Liver (tissue), 9 donors: ENCODE measurements around the gene LYRM9. TPM values are rescaled to one million over a fixed set of nuclear protein-coding genes. Genes with fewer than 3 reads are reported as not detected.
A peak's percentile ranks its signal among the peaks of the same experiment; 100 is the strongest.

Experiments used
- DNase-seq: peaks from one replicate; pipeline ENCODE4 v3.0.0-alpha.2; 2017; ENCODE audit warnings: low spot score
- H3K27ac ChIP-seq, 2 donors: one replicate each; pipeline ENCODE4 v1.7.0; 2013; ENCODE audit warnings: inconsistent platforms in 2 of 2, low read length in 2 of 2, control low read depth in 1 of 2, low read depth in 1 of 2, mild to moderate bottlenecking in 1 of 2
- H3K27me3 ChIP-seq, 4 donors: one replicate each; pipeline versions ENCODE4 v1.6.1 to v1.7.0; 2013; ENCODE audit warnings: low read length in 3 of 4, inconsistent platforms in 1 of 4, mild to moderate bottlenecking in 1 of 4, moderate library complexity in 1 of 4; ENCODE audit not compliant: control insufficient read depth in 4 of 4, insufficient read depth in 4 of 4
- H3K36me3 ChIP-seq, 4 donors: one replicate each; pipeline versions ENCODE4 v1.6.1 to v1.7.0; 2013; ENCODE audit warnings: low read length in 3 of 4, mild to moderate bottlenecking in 3 of 4, low read depth in 1 of 4, moderate library complexity in 1 of 4; ENCODE audit not compliant: control insufficient read depth in 4 of 4, insufficient read depth in 3 of 4
- H3K4me1 ChIP-seq, 4 donors: one replicate each; pipeline versions ENCODE4 v1.6.1 to v1.7.0; 2013; ENCODE audit warnings: low read length in 3 of 4, mild to moderate bottlenecking in 3 of 4, moderate library complexity in 1 of 4; ENCODE audit not compliant: control insufficient read depth in 4 of 4, insufficient read depth in 4 of 4
- H3K4me3 ChIP-seq, 3 donors: one replicate each; pipeline versions ENCODE4 v1.6.1 to v1.7.0; 2013; ENCODE audit warnings: low read length in 3 of 3, control low read depth in 1 of 3, low read depth in 1 of 3, mild to moderate bottlenecking in 1 of 3
- H3K9ac ChIP-seq, 2 donors: one replicate each; pipeline ENCODE4 v1.7.0; 2013; ENCODE audit warnings: low read length in 2 of 2, mild to moderate bottlenecking in 2 of 2, moderate library complexity in 2 of 2, control low read depth in 1 of 2, low read depth in 1 of 2
- H3K9me3 ChIP-seq, 4 donors: one replicate each; pipeline versions ENCODE4 v1.6.1 to v1.7.0; 2013; ENCODE audit warnings: low read length in 3 of 4; ENCODE audit not compliant: control insufficient read depth in 4 of 4
- CTCF ChIP-seq: fragments of 150-350 bp; IDR thresholded peaks from 2 replicates; pipeline ENCODE4 v1.5.1; 2017; ENCODE audit warnings: improper control_type of control experiment, low read depth, low read length; ENCODE audit not compliant: missing input control
- EGR1 ChIP-seq, 2 donors: IDR thresholded peaks; 2 replicates each; pipeline ENCODE4 v1.6.1; 2016 to 2018; ENCODE audit warnings: antibody characterized with exemption in 2 of 2, low read depth in 2 of 2
- FOXA1 ChIP-seq: IDR thresholded peaks from 2 replicates; pipeline ENCODE4 v1.6.1; 2016; ENCODE audit warnings: antibody characterized with exemption
- FOXA2 ChIP-seq: IDR thresholded peaks from 2 replicates; pipeline ENCODE4 v1.6.1; 2016; ENCODE audit warnings: antibody characterized with exemption
- GABPA ChIP-seq, 2 donors: IDR thresholded peaks in 1 of 2; conservative IDR thresholded peaks in 1 of 2; 2 replicates each; pipeline ENCODE4 v1.6.1; 2016; ENCODE audit warnings: antibody characterized with exemption in 2 of 2, mild to moderate bottlenecking in 1 of 2, moderate library complexity in 1 of 2
- HNF4A ChIP-seq, 2 donors: conservative IDR thresholded peaks; 2 replicates each; pipeline ENCODE4 v1.6.1; 2016; ENCODE audit warnings: antibody characterized with exemption in 2 of 2, mild to moderate bottlenecking in 2 of 2
- HNF4G ChIP-seq: IDR thresholded peaks from 2 replicates; pipeline ENCODE4 v1.6.1; 2016; ENCODE audit warnings: antibody characterized with exemption
- JUND ChIP-seq, 2 donors: IDR thresholded peaks; 2 replicates each; pipeline ENCODE4 v1.6.1; 2016; ENCODE audit warnings: antibody characterized with exemption in 2 of 2
- MAX ChIP-seq: IDR thresholded peaks from 2 replicates; pipeline ENCODE4 v1.6.1; 2016; ENCODE audit warnings: antibody characterized with exemption
- NR2F2 ChIP-seq: IDR thresholded peaks from 2 replicates; pipeline ENCODE4 v1.6.1; 2016; ENCODE audit warnings: antibody characterized with exemption
- RAD21 ChIP-seq, 2 donors: IDR thresholded peaks; 2 replicates each; pipeline ENCODE4 v1.6.1; 2016; ENCODE audit warnings: antibody characterized with exemption in 2 of 2, mild to moderate bottlenecking in 2 of 2
- REST ChIP-seq: IDR thresholded peaks from 2 replicates; pipeline ENCODE4 v1.6.1; 2016; ENCODE audit warnings: antibody characterized with exemption, mild to moderate bottlenecking
- RXRA ChIP-seq, 2 donors: IDR thresholded peaks; 2 replicates each; pipeline ENCODE4 v1.6.1; 2017 to 2018; ENCODE audit warnings: antibody characterized with exemption in 2 of 2, mild to moderate bottlenecking in 1 of 2
- SP1 ChIP-seq: IDR thresholded peaks from 2 replicates; pipeline ENCODE4 v1.6.1; 2018; ENCODE audit warnings: antibody characterized with exemption, mild to moderate bottlenecking
- TAF1 ChIP-seq: conservative IDR thresholded peaks from 2 replicates; pipeline ENCODE4 v1.6.1; 2016; ENCODE audit warnings: antibody characterized with exemption, mild to moderate bottlenecking
- YY1 ChIP-seq: IDR thresholded peaks from 2 replicates; pipeline ENCODE4 v1.6.1; 2016; ENCODE audit warnings: antibody characterized with exemption, mild to moderate bottlenecking
- ZBTB33 ChIP-seq: IDR thresholded peaks from 2 replicates; pipeline ENCODE4 v1.6.1; 2016; ENCODE audit warnings: antibody characterized with exemption
- WGBS: extraction: QIAGEN DNeasy Blood & Tissue Kit; methylation state at CpG from one replicate; pipeline ENCODE4 v1.1.7; 2013; 5-methylcytosine and 5-hydroxymethylcytosine counted together
- polyA plus RNA-seq, 2 donors: library from polyadenylated mRNA; stranded (reverse) in 1 of 2; unstranded in 1 of 2; fragments of 200-250 nt in 1 of 2; fragments of >200 nt in 1 of 2; fragmentation: Nextera tagmentation in 1 of 2; extraction: Ambion mirVana in 1 of 2; gene quantifications; one replicate each; pipeline versions ENCODE4 v1.2.1 to v1.2.3, GENCODE V29; 2013 to 2015
- total RNA-seq, 2 donors: library from RNA; depleted of rRNA; stranded (reverse); fragments of >200 nt; gene quantifications; one replicate each; pipeline ENCODE4 v1.2.3, GENCODE V29; 2014
- donor health status: healthy.
- donor health status: healthy.
- donor health status: healthy.
- donor health status: healthy.
- donor health status: healthy.

Gene LYRM9
- total and polyA plus RNA-seq, 4 donors = 3.8 to 4.4 (median 4.1) TPM

GRCh38 chr17:27888945-27889344, 4.2 kb downstream of the LYRM9 start:
- Histone ChIP-seq H3K27ac (no peak overlapping the region), H3K4me3 (no peak overlapping the region), H3K9me3 (no peaks in the 10 kb centered on the region), H3K4me1 (peaks cover 0 to 15% (median 5%) of the 10 kb centered on the region in 4 donors), H3K27me3 (no peaks in the 10 kb centered on the region), H3K9ac (no peak overlapping the region), H3K36me3 (no peaks in the 10 kb centered on the region)
- 82% methylated on average over 7 of the region's 7 CpGs for WGBS
- DNase-seq = no peak
- TF ChIP-seq NR2F2 = peak; percentile 21
- peak; percentile 15 for TF ChIP-seq SP1
- no peak for TF ChIP-seq ZBTB33
- no peak for TF ChIP-seq YY1
- TF ChIP-seq RAD21 (IDR thresholded peaks at IDR 0.05) = no peak
- no peak for TF ChIP-seq HNF4A (conservative IDR thresholded peaks at IDR 0.05)
- TF ChIP-seq EGR1 (IDR thresholded peaks at IDR 0.05; ENCODE audit: low read depth in 2 of 2) = no peak
- TF ChIP-seq FOXA1 = no peak
- TF ChIP-seq JUND (IDR thresholded peaks at IDR 0.05) = no peak
- no peak for TF ChIP-seq RXRA (IDR thresholded peaks at IDR 0.05)
- no peak for TF ChIP-seq TAF1

GRCh38 chr17:27888067-27888466, 5.1 kb downstream of the LYRM9 start:
- Histone ChIP-seq H3K4me3 (no peak overlapping the region), H3K9ac (no peak overlapping the region), H3K9me3 (no peaks in the 10 kb centered on the region), H3K36me3 (no peaks in the 10 kb centered on the region), H3K4me1 (peaks cover 0 to 9% (median 5%) of the 10 kb centered on the region in 4 donors), H3K27ac (no peak overlapping the region), H3K27me3 (no peaks in the 10 kb centered on the region)
- WGBS = 81% methylated on average over 2 of the region's 2 CpGs
- TF ChIP-seq EGR1 (IDR thresholded peaks at IDR 0.05; ENCODE audit: low read depth in 2 of 2) (no peak), REST (no peak), NR2F2 (no peak), CTCF (no peak), FOXA1 (no peak), MAX (no peak), RXRA (IDR thresholded peaks at IDR 0.05) (no peak), YY1 (no peak), TAF1 (no peak), HNF4G (no peak), HNF4A (conservative IDR thresholded peaks at IDR 0.05) (no peak), ZBTB33 (no peak), GABPA (IDR thresholded peaks at IDR 0.05 in 1 of 2, conservative IDR thresholded peaks at IDR 0.05 in 1 of 2) (no peak), JUND (IDR thresholded peaks at IDR 0.05) (no peak), FOXA2 (no peak), SP1 (no peak)
- DNase-seq = no peak
